HuH-7.5 (cell line): Measurements from ENCODE around the gene RAB8B.

Experiments used
- DNase-seq: peaks from one replicate; pipeline ENCODE4 v3.0.0; 2011; ENCODE audit warnings: low spot score

The RAB8B gene

GRCh38 chr15:63188926-63189871 lies at the start of gene RAB8B:
Gene RAB8B (plus strand): TSS chr15:63189606. CDS start chr15:63189625, 19 bp downstream.
- peak; percentile 64 for DNase-seq

GRCh38 chr15:63140936-63141335 lies 48.5 kb upstream of the RAB8B start:
- no peak for DNase-seq

- no peak for DNase-seq
Observed at GRCh38 chr15:63145426-63145825, 44.0 kb upstream of the RAB8B start.

GRCh38 chr15:63146684-63147083 lies 42.7 kb upstream of the RAB8B start:
- DNase-seq = no peak

GRCh38 chr15:63151665-63152064 lies 37.7 kb upstream of the RAB8B start:
- no peak for DNase-seq

- no peak for DNase-seq
Observed at GRCh38 chr15:63155486-63155885, 33.9 kb upstream of the RAB8B start.

- no peak for DNase-seq
Observed at GRCh38 chr15:63156086-63156710, 33.2 kb upstream of the RAB8B start.

GRCh38 chr15:63156755-63157117 lies 32.7 kb upstream of the RAB8B start:
- DNase-seq = peak; percentile 16

GRCh38 chr15:63157118-63157843 lies 32.1 kb upstream of the RAB8B start, which contains the start of gene RPS27L:
Gene RPS27L (minus strand): TSS chr15:63157477. CDS start chr15:63157405, 72 bp downstream.
- DNase-seq = peak; percentile 79

- DNase-seq = peak; percentile 38
Observed at GRCh38 chr15:63157891-63158431, 31.4 kb upstream of the RAB8B start.

- no peak for DNase-seq
Observed at GRCh38 chr15:63160638-63161037, 28.8 kb upstream of the RAB8B start.

- DNase-seq = no peak
Observed at GRCh38 chr15:63163217-63163616, 26.2 kb upstream of the RAB8B start.

- no peak for DNase-seq
Observed at GRCh38 chr15:63165166-63165859, 24.1 kb upstream of the RAB8B start.

- no peak for DNase-seq
Observed at GRCh38 chr15:63166219-63166618, 23.2 kb upstream of the RAB8B start.

- DNase-seq = no peak
Observed at GRCh38 chr15:63169788-63170187, 19.6 kb upstream of the RAB8B start.

- DNase-seq = no peak
Observed at GRCh38 chr15:63172376-63172775, 17.0 kb upstream of the RAB8B start.

- no peak for DNase-seq
Observed at GRCh38 chr15:63172851-63173451, 16.5 kb upstream of the RAB8B start.

GRCh38 chr15:63176302-63176701 lies 13.1 kb upstream of the RAB8B start:
- no peak for DNase-seq

- no peak for DNase-seq
Observed at GRCh38 chr15:63178034-63178433, 11.4 kb upstream of the RAB8B start.

GRCh38 chr15:63180746-63181145 lies 8.7 kb upstream of the RAB8B start:
- DNase-seq = no peak

GRCh38 chr15:63181648-63182047 lies 7.8 kb upstream of the RAB8B start:
- DNase-seq = no peak
